Left lung (tissue), 14 donors: ENCODE measurements around the gene OR51B5. TPM values are rescaled to one million over a fixed set of nuclear protein-coding genes. Genes with fewer than 3 reads are reported as not detected.

Source experiments
- ATAC-seq: fragments of 200-7000 bp; cut with Tn5 transposase; one replicate; pipeline ENCODE4 v1.9.1; 2020; ENCODE audit warnings: moderate library complexity
- DNase-seq, 4 donors: peaks; one replicate each; pipeline ENCODE4 v3.0.0-alpha.2; 2013 to 2020
- H3K27ac ChIP-seq, 2 donors: fragments of 200-600 bp; sonication (generic) in 1 of 2; one replicate each; pipeline versions ENCODE4 v1.5.0 to v1.8.0; 2020 to 2021
- H3K27me3 ChIP-seq, 2 donors: fragments of 200-600 bp; sonication (generic) in 1 of 2; one replicate each; pipeline versions ENCODE4 v1.5.0 to v1.8.0; 2020 to 2021
- H3K36me3 ChIP-seq, 2 donors: fragments of 200-600 bp; sonication (generic) in 1 of 2; one replicate each; pipeline versions ENCODE4 v1.5.0 to v1.8.0; 2020 to 2021
- H3K4me1 ChIP-seq, 2 donors: fragments of 200-600 bp; one replicate each; pipeline ENCODE4 v1.8.0; 2021
- H3K4me3 ChIP-seq, 2 donors: fragments of 200-600 bp; sonication (generic) in 1 of 2; one replicate each; pipeline versions ENCODE4 v1.5.0 to v1.8.0; 2020 to 2021; ENCODE audit warnings: mild to moderate bottlenecking in 1 of 2
- H3K9me3 ChIP-seq, 2 donors: fragments of 200-600 bp; sonication (generic) in 1 of 2; one replicate each; pipeline versions ENCODE4 v1.5.0 to v1.8.0; 2020 to 2021
- intact Hi-C, 2 donors: fragments of 100-400 bp; cut with DNase I; formaldehyde crosslinking; loops; one replicate each; pipeline versions ENCODE4 v1.11.2 to v1.14.2; 2022
- long read RNA-seq, 12 donors: library from polyadenylated mRNA in 2 of 12; unstranded in 2 of 12; transcript quantifications; one replicate each; pipeline ENCODE4 v2.0.0 and lab custom pipeline, GENCODE V29; 2019 to 2026
- polyA plus RNA-seq, 6 donors: library from polyadenylated mRNA; unstranded; fragments of 120-200 nt; gene quantifications; one replicate each; pipeline ENCODE4 v1.2.1, GENCODE V29; 2013; ENCODE audit not compliant: insufficient read length in 6 of 6
- total RNA-seq, 2 donors: library from RNA; stranded (reverse); fragmentation: NEBNext Ultra II Directional; extraction: Animal tissue kit (Norgen Biotek cat#: 25700); gene quantifications; one replicate each; pipeline ENCODE4 v1.2.1, GENCODE V29; 2021
- TF ChIP-seq, protein P1 (sequence below), 2 donors: fragments of 200-600 bp; sonication (generic) in 1 of 2; IDR thresholded peaks; one replicate each; pipeline versions ENCODE4 v1.5.0 to v1.8.0; 2021; ENCODE audit warnings: antibody characterized with exemption in 2 of 2
- donor health status: DM: no; HTN: yes; CAD: no.
- donor health status: DM: no; HTN: no; CAD: no.

The OR51B5 gene
- total RNA-seq (under 1 TPM; 0.29 to 0.41 TPM), polyA plus RNA-seq (under 1 TPM; 0.41 to 0.87 (median 0.71) TPM)
- long read RNA-seq, donor 1, result 0 reads
- long read RNA-seq, donor 2, result 0 reads
- long read RNA-seq, donor 3, result 0 reads
- long read RNA-seq, donor 4, result 0 reads
- long read RNA-seq, donor 5, result 0 reads
- long read RNA-seq, donor 6, result 0 reads
- long read RNA-seq, donor 7, result 0 reads
- long read RNA-seq, donor 8, result 0 reads
- long read RNA-seq, donor 9, result 0 reads
- long read RNA-seq, donor 10, result 0 reads
- long read RNA-seq, donor 11, result 0 reads
- long read RNA-seq, donor 12, result 0 reads

GRCh38 chr11:5343474-5344335, at the start of gene OR51B5:
OR51B5 (minus strand) TSS chr11:5343524; CDS start chr11:5343524, 0 bp downstream.
- Histone ChIP-seq H3K9me3 (no peaks in the 10 kb centered on the region), H3K27ac (no peak within 1 kb of the TSS), H3K4me1 (no peaks in the 10 kb centered on the region), H3K27me3 (no peaks in the 10 kb centered on the region), H3K4me3 (no peak within 1 kb of the TSS), H3K36me3 (no peaks in the 10 kb centered on the region)
- DNase-seq, result no peak
- TF ChIP-seq, protein P1, sequence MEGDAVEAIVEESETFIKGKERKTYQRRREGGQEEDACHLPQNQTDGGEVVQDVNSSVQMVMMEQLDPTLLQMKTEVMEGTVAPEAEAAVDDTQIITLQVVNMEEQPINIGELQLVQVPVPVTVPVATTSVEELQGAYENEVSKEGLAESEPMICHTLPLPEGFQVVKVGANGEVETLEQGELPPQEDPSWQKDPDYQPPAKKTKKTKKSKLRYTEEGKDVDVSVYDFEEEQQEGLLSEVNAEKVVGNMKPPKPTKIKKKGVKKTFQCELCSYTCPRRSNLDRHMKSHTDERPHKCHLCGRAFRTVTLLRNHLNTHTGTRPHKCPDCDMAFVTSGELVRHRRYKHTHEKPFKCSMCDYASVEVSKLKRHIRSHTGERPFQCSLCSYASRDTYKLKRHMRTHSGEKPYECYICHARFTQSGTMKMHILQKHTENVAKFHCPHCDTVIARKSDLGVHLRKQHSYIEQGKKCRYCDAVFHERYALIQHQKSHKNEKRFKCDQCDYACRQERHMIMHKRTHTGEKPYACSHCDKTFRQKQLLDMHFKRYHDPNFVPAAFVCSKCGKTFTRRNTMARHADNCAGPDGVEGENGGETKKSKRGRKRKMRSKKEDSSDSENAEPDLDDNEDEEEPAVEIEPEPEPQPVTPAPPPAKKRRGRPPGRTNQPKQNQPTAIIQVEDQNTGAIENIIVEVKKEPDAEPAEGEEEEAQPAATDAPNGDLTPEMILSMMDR (IDR thresholded peaks at IDR 0.05), result no peak
- ATAC-seq, result no peak
- intact Hi-C loops, result no loop called here

DNA sequence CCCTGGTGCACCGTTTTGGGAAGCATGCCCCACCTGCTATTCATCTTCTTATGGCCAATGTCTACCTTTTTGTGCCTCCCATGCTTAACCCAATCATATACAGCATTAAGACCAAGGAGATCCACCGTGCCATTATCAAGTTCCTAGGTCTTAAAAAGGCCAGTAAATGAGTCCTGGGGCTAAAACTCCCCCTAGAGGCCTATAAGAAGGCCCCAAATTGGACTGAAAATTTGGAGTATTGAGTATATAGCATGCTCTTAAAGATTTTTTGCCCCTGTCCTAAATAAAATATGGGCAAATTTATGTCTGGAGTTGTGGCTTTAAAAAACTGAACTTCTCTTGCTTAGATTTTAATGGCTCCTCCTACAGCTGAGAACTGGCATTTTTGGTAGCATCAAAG, 46.9 kb upstream of the OR51B5 start:
- intact Hi-C loops, result no loop called here
- no peaks in the 10 kb centered on the region for H3K4me1 ChIP-seq
- no peaks in the 10 kb centered on the region for H3K27me3 ChIP-seq
- no peak overlapping the region for H3K4me3 ChIP-seq
- TF ChIP-seq, protein P1 (IDR thresholded peaks at IDR 0.05), result no peak
- H3K36me3 ChIP-seq, result no peaks in the 10 kb centered on the region
- no peak overlapping the region for H3K27ac ChIP-seq
- DNase-seq (no peak), ATAC-seq (no peak)
- H3K9me3 ChIP-seq, result no peaks in the 10 kb centered on the region

DNA sequence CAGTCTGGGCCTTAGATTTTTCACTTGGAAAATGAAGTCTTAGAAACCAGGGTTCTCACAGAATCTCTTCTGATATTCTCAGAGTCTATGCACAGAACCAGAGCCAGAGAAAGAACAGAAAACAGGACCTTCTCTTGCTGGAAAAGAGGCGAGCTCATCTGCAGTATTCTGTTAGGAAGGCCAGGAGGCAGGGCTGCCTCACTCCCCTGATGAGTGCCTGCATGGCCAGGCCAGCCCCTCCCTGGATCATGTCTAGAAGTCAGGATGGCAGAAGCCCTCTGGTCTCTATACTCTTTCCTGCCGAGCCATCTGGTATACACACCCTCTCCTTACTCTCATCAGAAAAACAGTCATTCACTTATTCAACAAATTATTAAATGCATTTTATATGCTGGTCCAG, 41.0 kb upstream of the OR51B5 start:
- Histone ChIP-seq H3K9me3 (no peaks in the 10 kb centered on the region), H3K27me3 (no peaks in the 10 kb centered on the region), H3K27ac (no peak overlapping the region), H3K36me3 (no peaks in the 10 kb centered on the region), H3K4me1 (no peaks in the 10 kb centered on the region), H3K4me3 (no peak overlapping the region)
- DNase-seq (no peak), ATAC-seq (no peak)
- intact Hi-C loops, result loop anchor here in 1 of 2 donors (5.0 kb wide), 1 partner anchor 262 kb away; no protein-coding TSS in a partner anchor
- TF ChIP-seq, protein P1 (IDR thresholded peaks at IDR 0.05), result no peak

DNA sequence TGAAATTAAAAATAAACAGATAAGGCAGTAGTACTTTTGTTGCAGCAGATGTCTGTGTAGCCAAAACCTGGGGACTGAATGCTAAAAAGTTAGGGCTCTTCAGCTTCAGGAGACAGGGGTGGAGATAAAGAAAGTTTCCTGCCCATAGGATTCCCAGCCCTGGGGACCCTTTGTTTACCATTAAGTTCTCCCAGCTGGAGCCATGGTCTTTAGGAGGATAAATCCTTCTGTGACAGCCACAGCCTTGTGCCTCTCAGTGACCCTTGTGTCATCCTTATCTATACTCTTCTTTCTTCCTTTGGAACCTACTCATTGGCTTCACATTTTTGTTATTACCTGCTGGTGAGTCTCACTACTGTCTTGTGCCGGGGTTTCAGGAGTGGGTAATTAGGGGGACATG, 40.3 kb upstream of the OR51B5 start, which contains the start of gene OR51M1:
Gene OR51M1 (plus strand): TSS at position 237 of the 400 bp plus-strand sequence. CDS start 5,587 bp downstream, outside the sequence.
- ATAC-seq (no peak), DNase-seq (no peak)
- no peaks in the 10 kb centered on the region for H3K27me3 ChIP-seq
- no peak within 1 kb of the TSS for H3K4me3 ChIP-seq
- intact Hi-C loops, result loop anchor here in 1 of 2 donors (5.0 kb wide), 1 partner anchor 261 kb away; no protein-coding TSS in a partner anchor
- H3K36me3 ChIP-seq, result no peaks in the 10 kb centered on the region
- no peaks in the 10 kb centered on the region for H3K9me3 ChIP-seq
- no peaks in the 10 kb centered on the region for H3K4me1 ChIP-seq
- no peak within 1 kb of the TSS for H3K27ac ChIP-seq
- TF ChIP-seq, protein P1 (IDR thresholded peaks at IDR 0.05), result no peak
